Mammary epithelial cell (primary cell): Measurements from ENCODE around the gene POLA1.

Source experiments
- EZH2 ChIP-seq: IDR thresholded peaks from 2 replicates; pipeline ENCODE4 v1.6.1; 2012; ENCODE audit warnings: low read length, inconsistent platforms, borderline replicate concordance
- TF ChIP-seq, protein P1 (sequence below), 2 donors: IDR thresholded peaks in 1 of 2; conservative IDR thresholded peaks in 1 of 2; 2 replicates each; pipeline ENCODE4 v1.5.1; 2011 to 2012; ENCODE audit warnings: inconsistent platforms in 2 of 2, low read length in 2 of 2, mild to moderate bottlenecking in 2 of 2, control low read depth in 1 of 2, low read depth in 1 of 2; ENCODE audit not compliant: insufficient read depth in 1 of 2; ENCODE audit errors: extremely low read depth in 1 of 2

DNA sequence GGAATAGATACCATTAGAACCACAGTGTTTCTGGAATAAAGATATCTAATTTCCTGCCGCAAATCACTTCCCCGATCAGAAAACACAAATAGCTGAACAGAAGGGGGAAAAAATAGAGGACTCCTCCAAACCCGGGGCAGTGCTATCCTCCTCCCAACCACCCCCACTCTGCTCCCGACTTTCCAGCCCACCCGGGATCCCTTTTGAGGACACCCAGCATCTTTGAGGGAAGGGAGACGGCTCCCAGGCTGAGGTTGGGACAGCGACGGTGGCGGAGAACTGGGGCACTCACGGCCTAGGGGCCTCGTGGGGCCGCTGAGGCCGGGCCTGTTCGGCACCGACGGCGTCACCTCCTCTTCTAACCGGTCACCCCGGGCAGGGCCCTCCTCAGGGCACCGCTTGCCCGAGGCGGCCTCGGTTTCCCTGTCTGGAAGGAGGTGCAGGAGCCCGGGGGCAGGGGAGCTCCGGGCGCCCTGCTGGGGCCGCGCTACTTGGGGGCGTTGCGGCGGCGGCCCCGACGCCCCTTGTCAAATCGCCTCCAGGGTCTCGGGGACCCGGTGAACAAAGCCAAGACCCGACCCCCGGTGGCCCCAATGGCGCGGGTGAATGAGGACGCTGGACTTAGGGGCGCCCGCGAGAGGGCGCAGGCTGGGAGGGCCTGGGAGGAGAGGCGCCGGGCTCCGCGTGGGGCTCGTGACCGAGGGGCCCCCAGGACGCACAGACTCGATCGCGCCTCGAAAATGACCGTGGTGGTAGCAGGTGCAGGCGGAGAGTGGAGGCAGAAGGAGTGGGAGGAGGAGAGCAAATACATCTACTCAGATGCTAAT is 329.0 kb downstream of the POLA1 start:
- TF ChIP-seq, protein P1, sequence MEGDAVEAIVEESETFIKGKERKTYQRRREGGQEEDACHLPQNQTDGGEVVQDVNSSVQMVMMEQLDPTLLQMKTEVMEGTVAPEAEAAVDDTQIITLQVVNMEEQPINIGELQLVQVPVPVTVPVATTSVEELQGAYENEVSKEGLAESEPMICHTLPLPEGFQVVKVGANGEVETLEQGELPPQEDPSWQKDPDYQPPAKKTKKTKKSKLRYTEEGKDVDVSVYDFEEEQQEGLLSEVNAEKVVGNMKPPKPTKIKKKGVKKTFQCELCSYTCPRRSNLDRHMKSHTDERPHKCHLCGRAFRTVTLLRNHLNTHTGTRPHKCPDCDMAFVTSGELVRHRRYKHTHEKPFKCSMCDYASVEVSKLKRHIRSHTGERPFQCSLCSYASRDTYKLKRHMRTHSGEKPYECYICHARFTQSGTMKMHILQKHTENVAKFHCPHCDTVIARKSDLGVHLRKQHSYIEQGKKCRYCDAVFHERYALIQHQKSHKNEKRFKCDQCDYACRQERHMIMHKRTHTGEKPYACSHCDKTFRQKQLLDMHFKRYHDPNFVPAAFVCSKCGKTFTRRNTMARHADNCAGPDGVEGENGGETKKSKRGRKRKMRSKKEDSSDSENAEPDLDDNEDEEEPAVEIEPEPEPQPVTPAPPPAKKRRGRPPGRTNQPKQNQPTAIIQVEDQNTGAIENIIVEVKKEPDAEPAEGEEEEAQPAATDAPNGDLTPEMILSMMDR (conservative IDR thresholded peaks at IDR 0.05 in 1 of 2, IDR thresholded peaks at IDR 0.05 in 1 of 2; ENCODE audit: extremely low read depth in 1 of 2, insufficient read depth in 1 of 2, low read depth in 1 of 2, low read length in 2 of 2): no peak
- no peak for TF ChIP-seq EZH2
